Mesendoderm (in vitro differentiated cells): Measurements from ENCODE around the gene SNX6.

Experiments used
- DNase-seq: peaks from one replicate; pipeline ENCODE4 v3.0.0; 2013
- H2AK5ac ChIP-seq: 2 replicates; pipeline ENCODE4 v1.6.1; 2013; ENCODE audit warnings: low read length, inconsistent platforms
- H2BK120ac ChIP-seq: 2 replicates; pipeline ENCODE4 v1.6.1; 2013; ENCODE audit warnings: low read depth, mild to moderate bottlenecking, low read length, moderate library complexity, mixed read lengths
- H2BK15ac ChIP-seq: replicated peaks from 2 replicates; pipeline ENCODE4 v1.6.1; 2013; ENCODE audit warnings: low read depth, mild to moderate bottlenecking, moderate library complexity
- H2BK5ac ChIP-seq: 2 replicates; pipeline ENCODE4 v1.6.1; 2013; ENCODE audit warnings: low read length, inconsistent platforms
- H3K18ac ChIP-seq: 2 replicates; pipeline ENCODE4 v1.6.1; 2013; ENCODE audit warnings: mild to moderate bottlenecking, low read length, mixed read lengths
- H3K23ac ChIP-seq: one replicate; pipeline ENCODE4 v1.6.1; 2013; ENCODE audit warnings: low read length
- H3K27ac ChIP-seq: 2 replicates; pipeline ENCODE4 v1.5.1; 2013; ENCODE audit warnings: low read depth, mild to moderate bottlenecking, inconsistent platforms, low read length, moderate library complexity
- H3K27me3 ChIP-seq: 2 replicates; pipeline ENCODE4 v1.6.1; 2013; ENCODE audit warnings: low read length, control low read depth, mild to moderate bottlenecking, inconsistent platforms; ENCODE audit not compliant: insufficient read depth, poor library complexity
- H3K36me3 ChIP-seq: 2 replicates; pipeline ENCODE4 v1.6.1; 2013; ENCODE audit warnings: low read length, inconsistent platforms; ENCODE audit not compliant: control insufficient read depth, insufficient read depth
- H3K4ac ChIP-seq: one replicate; pipeline ENCODE4 v1.6.1; 2013; ENCODE audit warnings: low read depth, mild to moderate bottlenecking, low read length, moderate library complexity
- H3K4me1 ChIP-seq: 2 replicates; pipeline ENCODE4 v1.6.1; 2013; ENCODE audit warnings: low read depth, low read length, inconsistent platforms; ENCODE audit not compliant: control insufficient read depth
- H3K4me2 ChIP-seq: 2 replicates; pipeline ENCODE4 v1.6.1; 2013; ENCODE audit warnings: low read length
- H3K4me3 ChIP-seq: 2 replicates; pipeline ENCODE4 v1.5.1; 2013; ENCODE audit warnings: mild to moderate bottlenecking, low read length
- H3K56ac ChIP-seq: one replicate; pipeline ENCODE4 v1.6.1; 2013; ENCODE audit warnings: low read length
- H3K79me1 ChIP-seq: 2 replicates; pipeline ENCODE4 v1.6.1; 2013; ENCODE audit warnings: low read length, inconsistent platforms
- H3K79me2 ChIP-seq: 2 replicates; pipeline ENCODE4 v1.6.1; 2013; ENCODE audit warnings: mild to moderate bottlenecking, low read length; ENCODE audit not compliant: control insufficient read depth, insufficient read depth
- H3K9ac ChIP-seq: 2 replicates; pipeline ENCODE4 v1.6.1; 2013; ENCODE audit warnings: low read length, inconsistent platforms
- H4K5ac ChIP-seq: one replicate; pipeline ENCODE4 v1.6.1; 2013; ENCODE audit warnings: low read length
- H4K8ac ChIP-seq: one replicate; pipeline ENCODE4 v1.6.1; 2013; ENCODE audit warnings: low read depth, mild to moderate bottlenecking, control low read depth, low read length, moderate library complexity
- WGBS: extraction: QIAGEN DNeasy Blood & Tissue Kit; methylation state at CpG from one replicate; pipeline ENCODE4 v1.1.7; 2013; ENCODE audit warnings: low lambda C conversion rate, missing lambda C conversion rate; ENCODE audit not compliant: insufficient coverage; ENCODE audit errors: extremely low coverage; 5-methylcytosine and 5-hydroxymethylcytosine counted together

Gene SNX6

DNA sequence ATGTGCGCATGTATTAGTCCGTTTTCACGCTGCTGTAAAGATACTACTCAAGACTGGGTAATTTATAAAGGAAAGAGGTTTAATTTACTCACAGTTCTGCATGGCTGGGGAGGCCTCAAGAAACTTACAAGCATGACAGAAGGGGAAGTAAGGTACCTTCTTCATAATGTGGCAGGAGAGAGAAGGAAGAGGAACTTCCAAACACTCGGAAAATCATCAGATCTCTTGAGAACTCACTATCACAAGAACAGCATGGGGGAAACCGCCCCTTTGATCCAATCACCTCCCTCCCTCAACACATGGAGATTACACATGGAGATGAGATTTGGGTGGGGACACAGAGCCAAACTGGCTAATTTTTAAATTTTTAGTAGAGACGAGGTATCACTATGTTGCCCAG lies 41.8 kb upstream of the SNX6 start:
- no CpG with 5 or more reads among the region's 6 CpGs for WGBS
- H3K36me3 ChIP-seq, result no peaks in the 10 kb centered on the region
- H2BK120ac ChIP-seq, result no peak overlapping the region
- H2BK15ac ChIP-seq, result no peak overlapping the region
- H2AK5ac ChIP-seq, result no peak overlapping the region
- DNase-seq, result peak; percentile 25
- no peaks in the 10 kb centered on the region for H3K79me1 ChIP-seq
- no peak overlapping the region for H3K4me3 ChIP-seq
- H3K56ac ChIP-seq, result no peak overlapping the region
- no peak overlapping the region for H4K8ac ChIP-seq
- H3K4ac ChIP-seq, result no peak overlapping the region
- no peaks in the 10 kb centered on the region for H3K27me3 ChIP-seq
- no peaks in the 10 kb centered on the region for H3K4me1 ChIP-seq
- no peak overlapping the region for H3K9ac ChIP-seq
- no peak overlapping the region for H3K27ac ChIP-seq
- no peak overlapping the region for H3K4me2 ChIP-seq
- H2BK5ac ChIP-seq, result no peak overlapping the region
- no peak overlapping the region for H3K18ac ChIP-seq
- H3K79me2 ChIP-seq, result no peaks in the 10 kb centered on the region
- H3K23ac ChIP-seq, result no peak overlapping the region
- no peak overlapping the region for H4K5ac ChIP-seq

DNA sequence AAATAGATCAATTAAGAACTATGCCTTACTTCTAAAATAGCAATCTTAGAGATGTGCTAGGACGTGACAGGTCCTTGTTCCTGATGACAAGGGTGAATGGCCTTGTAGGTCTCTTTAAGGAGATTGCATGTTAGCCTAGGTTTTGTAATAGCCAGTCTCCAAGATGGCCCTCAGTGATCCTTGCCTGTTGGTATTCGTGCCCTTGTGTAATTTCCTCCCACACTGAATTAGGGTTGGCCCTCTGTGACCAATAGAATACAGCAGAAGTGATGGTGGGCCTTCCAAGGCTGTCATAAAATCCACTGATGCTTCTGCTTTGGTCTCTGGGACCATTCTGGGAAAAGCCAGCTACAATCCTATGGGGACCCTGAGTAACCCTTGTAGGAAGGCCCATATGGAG lies 38.2 kb upstream of the SNX6 start:
- Histone ChIP-seq H3K4me1 (no peaks in the 10 kb centered on the region), H3K4me3 (no peak overlapping the region), H3K27ac (no peak overlapping the region), H3K4me2 (no peak overlapping the region), H3K4ac (no peak overlapping the region), H2BK5ac (no peak overlapping the region), H3K56ac (no peak overlapping the region), H3K18ac (no peak overlapping the region), H2BK15ac (no peak overlapping the region), H4K8ac (no peak overlapping the region), H2AK5ac (no peak overlapping the region), H2BK120ac (no peak overlapping the region), H3K79me2 (no peaks in the 10 kb centered on the region), H3K27me3 (no peaks in the 10 kb centered on the region), H3K36me3 (no peaks in the 10 kb centered on the region), H4K5ac (no peak overlapping the region), H3K23ac (no peak overlapping the region), H3K9ac (no peak overlapping the region), H3K79me1 (no peaks in the 10 kb centered on the region)
- DNase-seq, result no peak
- no CpG with 5 or more reads among the region's 2 CpGs for WGBS

- no peak for DNase-seq
- no peak overlapping the region for H4K8ac ChIP-seq
- H3K4me3 ChIP-seq, result no peak overlapping the region
- no peak overlapping the region for H3K9ac ChIP-seq
- no peaks in the 10 kb centered on the region for H3K79me2 ChIP-seq
- H3K27ac ChIP-seq, result no peak overlapping the region
- no peak overlapping the region for H3K56ac ChIP-seq
- H3K27me3 ChIP-seq, result no peaks in the 10 kb centered on the region
- no peak overlapping the region for H2BK15ac ChIP-seq
- no peak overlapping the region for H4K5ac ChIP-seq
- no peak overlapping the region for H2BK120ac ChIP-seq
- H3K79me1 ChIP-seq, result no peaks in the 10 kb centered on the region
- no peaks in the 10 kb centered on the region for H3K36me3 ChIP-seq
- no peak overlapping the region for H3K4me2 ChIP-seq
- no peak overlapping the region for H2AK5ac ChIP-seq
- H2BK5ac ChIP-seq, result no peak overlapping the region
- no peak overlapping the region for H3K23ac ChIP-seq
- H3K4me1 ChIP-seq, result no peaks in the 10 kb centered on the region
- no peak overlapping the region for H3K18ac ChIP-seq
- no CpG with 5 or more reads among the region's 7 CpGs for WGBS
- H3K4ac ChIP-seq, result no peak overlapping the region
These were observed 37.1 kb upstream of the SNX6 start for GRCh38 chr14:34667007-34667406.

GRCh38 chr14:34665785-34666435 lies 36.0 kb upstream of the SNX6 start:
- Histone ChIP-seq H2BK5ac (no peak overlapping the region), H3K4me1 (no peaks in the 10 kb centered on the region), H3K27ac (no peak overlapping the region), H3K18ac (no peak overlapping the region), H3K4me2 (no peak overlapping the region), H3K9ac (no peak overlapping the region), H3K4me3 (no peak overlapping the region), H2AK5ac (no peak overlapping the region), H3K4ac (no peak overlapping the region), H3K56ac (no peak overlapping the region), H3K36me3 (no peaks in the 10 kb centered on the region), H3K27me3 (no peaks in the 10 kb centered on the region), H3K23ac (no peak overlapping the region), H3K79me2 (no peaks in the 10 kb centered on the region), H2BK120ac (no peak overlapping the region), H2BK15ac (no peak overlapping the region), H4K5ac (no peak overlapping the region), H4K8ac (no peak overlapping the region), H3K79me1 (no peaks in the 10 kb centered on the region)
- DNase-seq, result no peak
- WGBS, result no CpG with 5 or more reads among the region's 2 CpGs

- Histone ChIP-seq H3K36me3 (no peaks in the 10 kb centered on the region), H3K79me1 (no peaks in the 10 kb centered on the region), H4K8ac (no peak overlapping the region), H2BK5ac (no peak overlapping the region), H3K18ac (no peak overlapping the region), H3K23ac (no peak overlapping the region), H3K27ac (no peak overlapping the region), H3K4me1 (no peaks in the 10 kb centered on the region), H3K4me3 (no peak overlapping the region), H2BK120ac (no peak overlapping the region), H3K27me3 (no peaks in the 10 kb centered on the region), H2BK15ac (no peak overlapping the region), H3K56ac (no peak overlapping the region), H3K9ac (no peak overlapping the region), H2AK5ac (no peak overlapping the region), H3K4me2 (no peak overlapping the region), H3K4ac (no peak overlapping the region), H3K79me2 (no peaks in the 10 kb centered on the region), H4K5ac (no peak overlapping the region)
- no CpG with 5 or more reads among the region's 4 CpGs for WGBS
- no peak for DNase-seq
These were observed 32.7 kb upstream of the SNX6 start for GRCh38 chr14:34662561-34663088.

DNA sequence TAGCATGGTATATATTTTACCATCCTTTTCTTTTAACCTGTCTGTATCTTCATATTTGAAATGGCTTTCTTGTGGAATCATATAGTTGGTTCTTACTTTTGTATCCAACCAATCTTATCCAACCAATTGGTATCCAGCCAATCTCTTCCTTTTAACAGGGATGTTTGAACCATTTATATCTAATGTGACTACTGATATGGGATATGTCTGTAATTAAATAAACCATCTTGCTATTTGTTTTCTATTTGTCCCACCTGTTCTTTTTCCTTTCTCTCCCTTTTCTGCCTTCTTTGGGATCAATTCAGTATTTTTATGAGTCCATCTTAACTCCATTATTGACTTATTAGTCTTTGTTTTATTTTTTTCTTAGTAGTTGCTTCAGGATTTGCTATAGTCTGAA lies 30.8 kb upstream of the SNX6 start:
- Histone ChIP-seq H3K18ac (no peak overlapping the region), H3K4ac (no peak overlapping the region), H3K79me2 (no peaks in the 10 kb centered on the region), H2AK5ac (no peak overlapping the region), H4K8ac (no peak overlapping the region), H3K4me1 (no peaks in the 10 kb centered on the region), H3K36me3 (no peaks in the 10 kb centered on the region), H2BK5ac (no peak overlapping the region), H3K27me3 (no peaks in the 10 kb centered on the region), H3K4me3 (no peak overlapping the region), H3K79me1 (no peaks in the 10 kb centered on the region), H3K4me2 (no peak overlapping the region), H3K23ac (no peak overlapping the region), H3K27ac (no peak overlapping the region), H3K9ac (no peak overlapping the region), H2BK15ac (no peak overlapping the region), H3K56ac (no peak overlapping the region), H2BK120ac (no peak overlapping the region), H4K5ac (no peak overlapping the region)
- no peak for DNase-seq
